Measurements from ENCODE around the gene ERCC5.

DNA sequence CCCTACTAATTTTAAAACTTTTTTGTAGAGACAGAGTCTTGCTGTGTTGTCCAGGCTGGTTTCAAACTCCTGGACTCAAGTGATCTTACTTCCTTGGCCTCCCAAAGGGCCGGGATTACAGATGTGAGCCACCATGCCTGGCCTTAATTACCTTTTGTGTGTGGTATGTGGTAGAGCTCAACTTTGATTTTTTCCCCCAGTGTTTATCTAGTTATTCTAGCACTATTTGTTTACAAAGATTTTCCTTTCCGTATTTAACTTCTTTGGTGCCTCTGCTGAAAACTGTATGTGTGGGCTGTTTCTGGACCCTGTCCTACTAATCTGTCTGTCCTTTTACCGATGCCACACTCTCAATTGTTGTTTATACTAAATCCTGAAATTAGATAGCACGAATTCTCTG lies 9.4 kb upstream of the ERCC5 start:
- TF ChIP-seq, protein P1, sequence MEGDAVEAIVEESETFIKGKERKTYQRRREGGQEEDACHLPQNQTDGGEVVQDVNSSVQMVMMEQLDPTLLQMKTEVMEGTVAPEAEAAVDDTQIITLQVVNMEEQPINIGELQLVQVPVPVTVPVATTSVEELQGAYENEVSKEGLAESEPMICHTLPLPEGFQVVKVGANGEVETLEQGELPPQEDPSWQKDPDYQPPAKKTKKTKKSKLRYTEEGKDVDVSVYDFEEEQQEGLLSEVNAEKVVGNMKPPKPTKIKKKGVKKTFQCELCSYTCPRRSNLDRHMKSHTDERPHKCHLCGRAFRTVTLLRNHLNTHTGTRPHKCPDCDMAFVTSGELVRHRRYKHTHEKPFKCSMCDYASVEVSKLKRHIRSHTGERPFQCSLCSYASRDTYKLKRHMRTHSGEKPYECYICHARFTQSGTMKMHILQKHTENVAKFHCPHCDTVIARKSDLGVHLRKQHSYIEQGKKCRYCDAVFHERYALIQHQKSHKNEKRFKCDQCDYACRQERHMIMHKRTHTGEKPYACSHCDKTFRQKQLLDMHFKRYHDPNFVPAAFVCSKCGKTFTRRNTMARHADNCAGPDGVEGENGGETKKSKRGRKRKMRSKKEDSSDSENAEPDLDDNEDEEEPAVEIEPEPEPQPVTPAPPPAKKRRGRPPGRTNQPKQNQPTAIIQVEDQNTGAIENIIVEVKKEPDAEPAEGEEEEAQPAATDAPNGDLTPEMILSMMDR (IDR thresholded peaks at IDR 0.05; ENCODE audit: low read depth, low read length, poor library complexity, severe bottlenecking), result no peak
- TF ChIP-seq EZH2phosphoT487 (IDR thresholded peaks at IDR 0.05; ENCODE audit: borderline replicate concordance, low read length), result no peak

Data from DOHH2 (cell line).